ENCODE data around the gene RETREG3. TPM values are rescaled to one million over a fixed set of nuclear protein-coding genes. Genes with fewer than 3 reads are reported as not detected.
A peak's percentile ranks its signal among the peaks of the same experiment; 100 is the strongest.

Gene RETREG3
- total RNA-seq, 4 donors from 2014 or later, result 87.9 to 97.0 (median 91.1) TPM

GRCh38 chr17:42535155-42536047 lies 73.8 kb downstream of the RETREG3 start:
- Histone ChIP-seq H3K4me3 (peak overlapping the region; percentile 84), H3K9me3 (no peaks in the 10 kb centered on the region), H3K27me3 (no peaks in the 10 kb centered on the region), H3K27ac (peak overlapping the region; percentile 95), H3K36me3 (peaks cover 18% of the 10 kb centered on the region), H3K4me1 (peaks cover 40% of the 10 kb centered on the region)
- TF ChIP-seq POLR2A (IDR thresholded peaks at IDR 0.05), result no peak
- TF ChIP-seq EP300 (IDR thresholded peaks at IDR 0.05), result peak; percentile 33
- DNase-seq (ENCODE audit: low spot score in 2 of 2), result no peak
- 41% methylated on average over 26 of the region's 26 CpGs for WGBS

- Histone ChIP-seq H3K27me3 (no peaks in the 10 kb centered on the region), H3K36me3 (no peaks in the 10 kb centered on the region), H3K27ac (peak overlapping the region; percentile 79), H3K4me3 (peak overlapping the region; percentile 56), H3K4me1 (peaks cover 47% of the 10 kb centered on the region), H3K9me3 (no peaks in the 10 kb centered on the region)
- TF ChIP-seq CTCF (IDR thresholded peaks at IDR 0.05) (peak; percentile 23 to 60), EP300 (IDR thresholded peaks at IDR 0.05) (no peak)
- DNase-seq (ENCODE audit: low spot score in 2 of 2), result no peak
- 10% methylated on average over 59 of the region's 60 CpGs for WGBS
Measured at GRCh38 chr17:42531455-42532354, 77.5 kb downstream of the RETREG3 start.

GRCh38 chr17:42530952-42531454 lies 78.2 kb downstream of the RETREG3 start:
- 88% methylated on average over 2 of the region's 2 CpGs for WGBS
- H3K4me3 ChIP-seq, result no peak overlapping the region
- H3K36me3 ChIP-seq, result no peaks in the 10 kb centered on the region
- H3K9me3 ChIP-seq, result no peaks in the 10 kb centered on the region
- TF ChIP-seq POLR2A (IDR thresholded peaks at IDR 0.05), result no peak
- no peak for TF ChIP-seq POLR2AphosphoS5 (IDR thresholded peaks at IDR 0.05)
- TF ChIP-seq CTCF (IDR thresholded peaks at IDR 0.05), result no peak
- TF ChIP-seq EP300 (IDR thresholded peaks at IDR 0.05), result no peak
- H3K4me1 ChIP-seq, result peaks cover 48% of the 10 kb centered on the region
- H3K27ac ChIP-seq, result no peak overlapping the region
- no peak for DNase-seq (ENCODE audit: low spot score in 2 of 2)
- no peaks in the 10 kb centered on the region for H3K27me3 ChIP-seq

Other genes with a start within 250 kb of the RETREG3 start
- 100 to 1,000 TPM; 144 to 174 (median 152) TPM for gene STAT3, start 220.9 kb downstream of the RETREG3 start, total RNA-seq
- gene CAVIN1, start 186.1 kb downstream of the RETREG3 start, total RNA-seq, result 100 to 1,000 TPM; 153 to 224 (median 182) TPM
- 100 to 1,000 TPM; 102 to 194 (median 142) TPM for gene ATP6V0A1, start 150.5 kb downstream of the RETREG3 start, total RNA-seq
- gene NAGLU, start 73.1 kb downstream of the RETREG3 start, total RNA-seq, result 10 to 100 TPM; 19.8 to 40.1 (median 30.4) TPM
- 1 to 10 TPM; 1.2 to 8.8 (median 3.2) TPM for gene HSD17B1, start 56.5 kb downstream of the RETREG3 start, total RNA-seq
- gene COASY, start 47.2 kb downstream of the RETREG3 start, total RNA-seq, result 10 to 100 TPM; 41.1 to 54.0 (median 46.0) TPM
- 10 to 100 TPM; 34.7 to 62.5 (median 44.3) TPM for gene MLX, start 42.3 kb downstream of the RETREG3 start, total RNA-seq
- gene PSMC3IP, start 31.6 kb downstream of the RETREG3 start, total RNA-seq, result 1 to 10 TPM; 2.3 to 4.0 (median 3.6) TPM
- 10 to 100 TPM; 28.6 to 55.3 (median 54.2) TPM for gene TUBG1, start 309 bp upstream of the RETREG3 start, total RNA-seq
- gene TUBG2, start 49.9 kb upstream of the RETREG3 start, total RNA-seq, result 10 to 100 TPM; 10.9 to 32.3 (median 12.7) TPM
- gene PLEKHH3, start 67.6 kb upstream of the RETREG3 start, total RNA-seq, result 10 to 100 TPM; 38.7 to 58.4 (median 45.3) TPM
- gene CCR10, start 72.5 kb upstream of the RETREG3 start, total RNA-seq, result 1 to 10 TPM in 2 of 4 donors, under 1 TPM in 2; 0.29 to 1.2 (median 0.85) TPM
- gene CNTNAP1, start 73.2 kb upstream of the RETREG3 start, total RNA-seq, result 1 to 10 TPM in 3 of 4 donors, under 1 TPM in 1; 0.79 to 3.3 (median 1.2) TPM
- 100 to 1,000 TPM in 1 of 4 donors, 10 to 100 TPM in 3; 33.2 to 105 (median 51.0) TPM for gene EZH1, start 135.7 kb upstream of the RETREG3 start, total RNA-seq
- 10 to 100 TPM in 3 of 4 donors, 1 to 10 TPM in 1; 5.2 to 21.8 (median 14.7) TPM for gene RAMP2, start 151.9 kb upstream of the RETREG3 start, total RNA-seq
- gene VPS25, start 164.1 kb upstream of the RETREG3 start, total RNA-seq, result 10 to 100 TPM; 49.1 to 66.5 (median 59.0) TPM
- 1 to 10 TPM in 1 of 4 donors, under 1 TPM in 2, not detected in 1; 0.40 to 1.1 (median 0.98) TPM for gene WNK4, start 171.2 kb upstream of the RETREG3 start, total RNA-seq
- 10 to 100 TPM; 32.7 to 59.1 (median 49.5) TPM for gene COA3, start 189.3 kb upstream of the RETREG3 start, total RNA-seq
- gene CNTD1, start 189.5 kb upstream of the RETREG3 start, total RNA-seq, result under 1 TPM in 1 of 4 donors, not detected in 3; 0.42 TPM
- gene BECN1, start 214.9 kb upstream of the RETREG3 start, total RNA-seq, result 100 to 1,000 TPM in 3 of 4 donors, 10 to 100 TPM in 1; 81.3 to 133 (median 104) TPM
- gene PSME3, start 224.0 kb upstream of the RETREG3 start, total RNA-seq, result 100 to 1,000 TPM in 1 of 4 donors, 10 to 100 TPM in 3; 47.0 to 106 (median 82.8) TPM
- 1 to 10 TPM in 3 of 4 donors, under 1 TPM in 1; 0.64 to 5.5 (median 2.1) TPM for gene AOC2, start 235.2 kb upstream of the RETREG3 start, total RNA-seq
- 10 to 100 TPM in 2 of 4 donors, 1 to 10 TPM in 2; 7.6 to 12.7 (median 11.0) TPM for gene AOC3, start 241.8 kb upstream of the RETREG3 start, total RNA-seq

Data from suprapubic skin (tissue), 4 donors.